NCI-H1092 treated with DMSO at 0.1 percent for 48 hours (cell line): ENCODE data around the gene MIPOL1.

ENCODE experiments used
- DNase-seq: peaks from one replicate; lab custom pipeline; 2025; lab: John Stamatoyannopoulos, UW

MIPOL1 gene

DNA sequence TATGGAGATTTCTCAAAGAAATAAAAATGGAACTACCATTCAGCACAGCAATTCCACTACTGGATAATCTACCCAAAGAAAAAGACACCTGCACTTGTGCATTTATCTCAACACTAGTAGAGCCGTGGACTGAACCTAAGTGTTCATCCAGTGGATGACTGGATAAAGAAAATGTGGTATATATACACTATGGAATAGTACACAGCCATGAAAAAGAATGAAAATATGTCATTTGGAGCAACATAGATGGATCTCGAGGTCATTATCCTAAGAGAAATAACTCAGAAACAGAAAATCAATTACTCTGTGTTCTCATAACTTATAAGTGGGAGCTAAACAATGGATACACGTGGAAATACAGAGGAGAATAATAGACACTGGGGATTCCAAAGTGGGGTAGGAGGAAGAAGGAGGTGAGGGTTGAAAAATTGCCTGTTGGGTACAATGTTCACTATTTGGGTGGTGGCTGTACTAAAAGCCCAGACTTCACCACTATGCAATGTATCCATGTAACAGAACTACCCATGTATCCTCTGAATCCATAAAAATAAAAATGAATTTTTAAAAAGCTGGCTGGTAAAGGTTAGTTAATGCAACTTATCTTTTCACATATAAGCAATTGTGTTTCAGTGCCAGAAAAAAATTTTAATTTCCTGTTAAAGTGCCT is 266.6 kb downstream of the MIPOL1 start:
- no peak for DNase-seq

DNA sequence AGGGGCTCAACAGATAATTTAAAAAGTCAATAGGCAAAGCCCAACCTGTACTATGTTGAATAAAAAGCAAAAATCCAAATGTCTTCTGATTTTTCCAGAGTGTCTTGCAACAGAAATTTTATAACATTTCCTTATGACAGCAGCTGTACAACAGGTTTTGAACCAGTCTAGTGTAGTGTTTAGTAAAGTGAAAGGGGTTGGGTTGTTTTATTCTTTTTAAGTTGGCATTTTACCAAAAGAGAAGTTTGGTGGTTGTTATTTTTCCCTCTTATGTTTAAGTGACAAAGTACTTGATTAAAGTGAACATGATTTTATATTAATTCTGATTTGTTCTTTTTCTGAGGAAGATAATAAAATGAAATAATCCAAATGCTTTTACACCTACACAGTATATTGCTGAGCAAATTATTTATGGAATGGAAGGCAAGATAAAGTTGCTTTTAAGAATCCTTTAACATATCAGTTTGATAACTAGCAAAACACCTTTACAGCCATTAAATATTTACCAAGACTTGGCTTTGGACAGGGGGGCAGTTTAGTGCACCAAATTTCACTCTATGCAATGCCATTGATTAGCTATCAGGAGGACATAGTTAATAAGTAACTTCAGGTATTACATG is 268.4 kb downstream of the MIPOL1 start:
- no peak for DNase-seq

DNA sequence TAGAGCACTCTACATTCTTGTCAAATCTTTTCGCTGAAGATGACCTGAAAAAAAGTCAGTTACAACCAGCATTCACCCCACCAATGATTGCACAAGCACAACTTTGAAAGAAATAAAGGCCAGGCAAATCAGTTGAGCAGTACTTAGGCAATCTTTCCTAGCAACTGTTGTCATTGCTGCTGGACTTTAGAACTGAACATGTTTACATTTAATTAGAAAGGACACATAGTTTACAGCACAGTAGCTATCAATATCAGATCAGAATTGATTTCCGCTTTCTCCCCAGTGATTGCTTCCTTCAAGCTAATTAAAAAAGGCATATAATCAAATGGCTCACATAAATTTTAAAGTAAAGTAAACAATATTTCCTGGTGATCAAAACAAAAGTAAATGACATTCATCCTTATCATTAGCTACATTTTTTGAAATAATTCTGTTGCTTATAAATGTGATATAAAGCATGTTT is 268.9 kb downstream of the MIPOL1 start:
- DNase-seq, result no peak

DNA sequence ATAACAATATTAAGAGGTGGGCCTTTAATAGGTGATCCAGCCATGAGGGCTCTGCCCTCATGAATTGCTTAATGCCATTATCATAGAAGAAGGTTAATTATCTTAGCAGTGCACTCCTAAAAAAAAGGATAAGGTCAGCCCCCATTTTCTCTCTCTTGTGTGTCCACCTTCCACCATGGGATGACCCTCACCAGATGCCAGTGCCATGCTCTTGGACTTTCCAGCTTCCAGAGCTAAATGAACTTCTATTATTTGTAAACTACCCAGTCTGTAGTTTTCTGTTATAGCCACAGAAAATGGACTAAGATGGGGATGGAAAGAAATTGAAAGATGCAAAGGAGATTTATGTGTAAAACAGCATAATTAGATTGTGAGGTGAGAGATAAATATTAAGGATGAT is 271.9 kb downstream of the MIPOL1 start:
- no peak for DNase-seq

DNA sequence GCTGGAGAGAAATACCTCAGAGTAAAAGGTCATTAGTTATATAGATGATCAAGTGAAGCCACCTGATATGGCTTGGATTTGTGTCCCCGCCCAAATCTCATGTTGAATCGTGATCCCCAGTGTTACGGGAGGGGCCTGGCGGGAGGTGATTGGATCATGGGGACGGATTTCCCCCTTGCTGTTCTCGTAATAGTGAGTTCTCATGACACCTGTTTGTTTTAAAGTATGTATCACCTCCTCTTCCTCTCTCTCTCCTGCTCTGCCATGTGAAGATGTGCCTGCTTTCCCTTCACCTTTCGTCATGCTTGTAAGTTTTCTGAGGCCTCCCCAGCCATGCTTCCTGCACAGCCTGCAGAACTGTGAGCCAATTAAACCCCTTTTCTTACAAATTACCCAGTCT is 272.5 kb downstream of the MIPOL1 start:
- DNase-seq, result no peak

DNA sequence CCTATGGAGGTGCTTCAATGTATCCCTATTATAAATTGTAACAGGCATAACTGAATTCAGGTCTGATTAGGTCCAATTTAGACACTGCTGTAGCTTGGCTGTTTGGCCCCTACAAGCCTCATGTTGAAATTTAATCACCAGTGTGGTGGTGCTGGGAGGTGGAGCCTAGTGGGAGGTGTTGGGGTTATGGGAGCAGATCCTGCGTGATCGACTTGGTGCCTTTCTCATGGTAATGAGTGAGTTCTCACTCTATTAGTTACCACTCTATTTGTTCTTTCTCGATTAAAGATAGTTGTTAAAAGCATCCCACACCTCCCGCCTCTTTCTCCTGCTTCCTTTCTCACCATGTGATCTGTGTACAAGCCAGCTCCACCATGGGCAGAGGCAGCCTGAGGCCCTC is 275.2 kb downstream of the MIPOL1 start:
- no peak for DNase-seq

DNA sequence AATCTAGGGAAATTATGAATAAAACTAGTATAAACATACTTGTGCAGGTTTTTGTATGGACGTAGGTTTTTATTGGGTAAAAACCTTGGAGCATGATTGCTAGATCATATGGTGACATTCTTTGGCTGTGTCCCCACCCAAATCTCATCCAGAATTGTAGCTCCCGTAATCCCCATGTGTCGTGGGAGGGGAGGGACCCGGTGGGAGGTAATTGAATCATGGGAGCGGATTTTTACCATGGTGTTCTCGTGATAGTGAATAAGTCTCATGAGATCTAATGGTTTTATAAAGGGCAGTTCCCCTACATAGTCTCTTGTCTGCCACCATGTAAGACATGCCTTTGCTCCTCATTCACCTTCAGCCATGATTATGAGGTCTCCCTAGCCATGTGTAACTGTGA is 276.5 kb downstream of the MIPOL1 start:
- DNase-seq, result no peak

DNA sequence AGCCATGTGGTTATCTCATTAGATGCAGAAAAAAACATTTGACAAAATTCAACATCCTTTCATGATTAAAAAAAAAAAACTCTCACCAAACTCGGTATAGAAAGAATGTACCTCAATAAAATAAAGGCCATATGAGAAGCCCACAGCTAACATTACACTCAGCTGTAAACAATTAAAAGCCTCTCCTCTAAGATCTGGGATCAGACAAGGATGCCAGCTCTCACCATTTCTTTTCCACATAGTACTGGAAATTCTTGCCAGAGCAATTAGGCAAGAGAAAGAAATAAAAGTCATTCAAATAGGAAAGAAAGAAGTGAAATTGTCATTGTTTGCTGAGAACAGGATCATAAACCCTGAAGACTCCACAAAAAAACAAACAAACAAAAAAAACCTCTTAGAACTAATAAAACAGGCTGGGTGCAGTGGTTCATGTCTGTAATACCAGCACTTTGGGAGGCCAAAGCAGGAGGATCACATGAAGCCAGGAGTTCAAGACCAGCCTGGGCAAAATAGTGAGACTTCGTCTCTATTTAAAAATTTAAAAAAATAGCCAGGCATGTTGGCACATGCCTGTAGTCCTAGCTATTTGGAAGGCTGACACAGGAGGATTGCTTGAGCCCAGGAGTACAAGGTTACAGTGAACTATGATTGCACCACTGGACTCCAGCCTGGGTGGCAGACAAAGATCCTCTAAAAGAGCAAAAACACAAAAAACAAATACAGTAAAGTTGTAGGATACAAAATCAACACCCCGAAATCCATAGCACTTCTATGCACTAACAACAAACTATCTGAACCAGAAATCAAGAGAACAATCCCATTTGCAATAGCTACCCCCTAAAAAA is 282.9 kb downstream of the MIPOL1 start:
- DNase-seq, result no peak

DNA sequence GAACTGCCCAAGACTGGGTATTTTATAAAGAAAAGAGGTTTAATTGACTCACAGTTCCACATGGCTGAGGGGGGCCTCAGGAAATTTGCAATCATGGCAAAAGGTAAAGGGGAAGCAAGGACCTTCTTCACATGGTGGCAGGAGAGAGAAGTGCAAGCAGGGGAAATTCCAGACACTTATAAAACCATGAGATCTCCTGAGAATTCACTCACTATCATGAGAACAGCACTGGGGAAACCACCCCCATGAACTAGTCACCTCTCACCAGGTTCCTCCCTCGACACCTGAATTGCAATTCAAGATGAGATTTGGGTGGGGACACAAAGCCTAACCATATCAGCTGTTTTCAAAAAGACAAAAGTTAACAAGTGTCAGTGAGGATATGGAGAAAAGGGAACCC is 284.7 kb downstream of the MIPOL1 start:
- DNase-seq, result no peak

DNA sequence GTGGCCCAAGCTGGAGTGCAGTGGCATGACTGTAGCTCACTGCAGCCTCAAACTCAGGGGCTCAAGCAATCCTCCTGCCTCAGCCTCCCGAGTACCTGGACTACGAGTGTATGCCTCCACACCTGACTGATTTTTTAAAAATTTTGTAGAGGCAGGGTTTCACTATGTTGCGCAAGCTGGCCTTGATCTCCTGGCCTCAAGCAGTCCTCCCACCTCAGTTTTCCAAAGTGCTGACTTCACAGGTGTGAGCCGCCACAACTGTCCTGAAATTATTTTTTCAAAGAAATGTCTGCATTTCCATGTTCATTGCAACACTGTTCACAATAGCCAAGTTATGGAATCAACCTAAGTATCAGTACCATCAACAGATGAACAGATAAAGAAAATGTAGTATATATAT is 285.9 kb downstream of the MIPOL1 start:
- no peak for DNase-seq

DNA sequence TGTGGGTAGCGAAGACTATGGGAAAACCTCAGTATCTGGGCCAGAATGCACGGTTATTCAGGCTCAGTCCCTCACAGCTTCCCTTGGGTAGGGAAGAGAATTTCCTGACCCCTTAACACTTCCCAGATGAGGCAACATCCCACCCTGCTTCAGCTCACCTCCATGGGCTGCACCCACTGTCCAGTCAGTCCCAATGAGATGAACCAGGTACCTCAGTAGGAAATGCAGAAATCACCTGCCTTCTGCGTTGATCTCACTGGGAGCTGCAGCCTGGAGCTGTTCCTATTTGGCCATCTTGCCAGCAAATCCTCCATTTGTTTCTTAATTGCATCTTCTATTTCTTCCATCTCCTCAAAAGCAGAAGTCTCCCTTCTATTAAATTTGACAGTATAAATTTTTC is 292.9 kb downstream of the MIPOL1 start:
- DNase-seq, result no peak

DNA sequence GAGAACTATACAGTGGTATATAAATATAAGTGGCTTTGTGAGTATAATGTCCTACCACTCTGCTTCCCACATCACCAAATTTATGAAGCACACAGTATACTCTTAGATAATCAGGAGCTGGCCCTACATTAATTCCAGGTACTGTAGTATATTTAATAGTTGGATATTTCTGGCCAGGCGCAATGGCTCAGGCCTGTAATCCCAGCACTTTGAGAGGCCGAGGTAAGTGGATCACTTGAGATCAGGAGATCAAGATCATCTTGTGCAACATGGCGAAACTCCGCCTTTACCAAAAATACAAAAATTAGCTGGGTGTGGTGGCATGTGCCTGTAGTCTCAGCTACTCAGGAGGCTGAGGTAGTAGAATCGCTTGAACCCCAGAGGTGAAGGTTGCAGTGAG is 293.3 kb downstream of the MIPOL1 start:
- no peak for DNase-seq

DNA sequence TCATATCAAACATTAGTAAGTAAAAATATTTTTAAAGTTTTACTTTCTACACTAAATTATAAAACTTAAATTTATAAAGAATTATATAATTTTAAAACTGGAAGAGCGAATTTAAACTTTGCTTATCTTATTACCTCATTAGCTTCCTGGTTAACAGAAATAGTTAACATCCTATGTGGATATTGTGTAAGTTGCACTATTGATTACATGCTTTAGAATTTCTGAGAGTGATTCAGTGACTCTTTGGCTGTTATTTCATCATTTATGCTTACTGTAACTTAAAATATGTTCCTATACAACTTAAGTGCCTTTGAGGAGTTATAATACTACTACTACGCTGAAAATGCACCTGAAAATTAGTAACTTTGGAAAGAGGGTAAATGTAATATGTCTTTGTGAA is 295.9 kb downstream of the MIPOL1 start:
- DNase-seq, result no peak

DNA sequence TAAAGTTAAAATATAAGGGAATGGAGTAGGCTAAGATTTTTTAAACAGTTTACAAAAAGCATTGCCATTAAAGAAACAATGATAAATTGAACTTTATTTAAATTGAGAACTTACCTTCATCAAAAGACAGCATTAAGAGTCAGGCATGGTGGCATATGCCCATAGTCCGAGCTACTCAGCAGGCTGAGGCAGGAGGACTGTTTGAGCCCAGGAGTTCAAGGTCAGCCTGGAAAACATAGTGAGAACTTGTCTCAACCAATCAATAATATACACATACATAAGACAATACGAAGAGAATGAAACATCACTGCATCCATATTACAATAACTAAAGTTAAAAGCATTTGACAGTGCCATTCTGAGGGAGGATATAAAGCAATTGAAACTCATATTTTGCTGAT is 299.7 kb downstream of the MIPOL1 start:
- DNase-seq, result no peak

DNA sequence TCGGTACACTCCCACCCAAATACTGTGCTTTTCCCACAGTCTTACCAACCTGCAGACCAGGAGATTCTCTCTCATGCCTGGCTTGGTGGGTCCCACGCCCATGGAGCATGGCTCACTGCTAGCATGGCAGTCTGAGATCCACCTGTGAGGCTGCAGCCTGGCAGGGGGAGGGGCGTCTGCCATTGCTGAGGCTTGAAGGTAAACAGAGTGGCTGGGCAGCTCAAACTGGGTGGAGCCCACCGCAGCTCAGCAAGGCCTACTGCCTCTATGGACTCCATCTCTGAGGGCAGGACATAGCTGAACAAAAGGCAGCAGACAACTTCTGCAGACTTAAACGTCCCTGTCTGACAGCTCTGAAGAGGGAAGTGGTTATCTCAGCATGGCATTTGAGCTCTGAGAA is 304.1 kb downstream of the MIPOL1 start:
- DNase-seq, result no peak

DNA sequence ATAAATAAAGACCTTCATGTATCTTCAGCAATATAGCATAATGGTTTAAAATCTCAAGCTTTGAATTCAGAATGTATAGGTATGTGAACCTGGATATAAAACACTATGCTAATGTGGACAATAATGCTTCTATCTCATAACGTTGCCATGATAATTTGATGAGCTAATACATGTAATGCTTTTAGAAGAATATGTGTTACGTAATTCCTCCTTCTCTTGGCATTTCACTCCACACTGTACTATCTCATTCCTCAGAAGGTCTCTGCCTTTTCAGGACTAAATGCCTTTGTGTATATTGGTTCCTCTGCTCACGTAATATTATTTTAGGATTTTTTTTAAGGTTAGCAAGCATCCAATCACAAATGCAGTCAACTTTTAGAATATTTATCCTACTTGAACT is 310.8 kb downstream of the MIPOL1 start:
- no peak for DNase-seq

DNA sequence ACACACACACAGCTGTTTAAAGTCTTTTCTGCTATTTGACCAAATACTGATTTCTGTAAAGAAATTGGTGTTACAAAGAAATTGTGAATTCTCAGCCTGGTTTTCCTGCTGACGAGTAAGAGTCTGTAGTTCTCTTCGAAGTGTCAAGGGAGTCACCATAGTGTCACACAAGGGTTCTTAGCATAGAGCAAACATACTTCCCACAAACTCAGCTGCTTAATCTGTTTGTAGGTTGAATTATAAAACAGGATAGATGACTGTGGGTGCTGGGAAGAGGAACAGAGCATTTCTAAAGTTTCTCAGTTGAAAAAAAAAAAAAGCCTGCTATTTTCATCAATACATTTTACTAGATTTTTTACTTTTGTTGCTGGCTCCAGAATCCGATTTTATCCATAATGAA is 314.4 kb downstream of the MIPOL1 start:
- no peak for DNase-seq

DNA sequence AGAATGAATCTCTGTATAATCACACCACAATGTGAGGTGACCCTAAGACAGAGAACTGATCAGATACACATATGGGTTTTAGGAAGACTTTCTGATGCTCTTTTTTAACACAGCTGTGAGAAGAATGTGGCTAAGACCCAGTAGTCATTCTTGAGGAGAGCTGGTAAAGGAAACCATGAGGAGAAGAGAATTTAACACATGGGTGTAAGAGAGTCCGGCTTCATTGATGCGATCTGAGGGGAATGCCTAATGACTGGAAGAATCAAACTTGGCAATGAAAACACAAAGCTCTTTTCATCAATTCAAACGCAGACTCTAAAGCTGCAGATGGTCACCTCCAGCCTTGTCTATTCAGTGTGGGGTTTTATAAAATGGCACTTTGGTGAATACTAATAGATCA is 318.0 kb downstream of the MIPOL1 start:
- DNase-seq, result no peak

DNA sequence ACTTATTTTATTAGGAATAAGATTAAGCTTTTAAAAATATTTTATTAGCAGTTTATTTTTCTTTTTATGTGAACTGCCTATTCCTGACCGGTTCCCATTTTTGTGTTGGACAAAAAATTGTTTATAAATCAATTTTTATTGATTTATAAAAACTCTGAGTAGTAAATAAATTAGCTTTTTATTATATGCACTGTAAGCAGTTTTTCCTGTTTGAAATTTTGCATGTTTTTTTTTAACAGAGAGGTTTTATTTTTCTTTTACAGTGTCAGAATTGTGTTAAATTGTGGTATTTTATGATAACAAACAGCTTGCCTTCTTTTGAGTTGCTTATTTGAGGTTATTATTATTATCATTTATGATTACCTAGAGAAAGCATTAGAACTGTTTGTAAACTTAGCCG is 329.3 kb downstream of the MIPOL1 start:
- DNase-seq, result no peak

DNA sequence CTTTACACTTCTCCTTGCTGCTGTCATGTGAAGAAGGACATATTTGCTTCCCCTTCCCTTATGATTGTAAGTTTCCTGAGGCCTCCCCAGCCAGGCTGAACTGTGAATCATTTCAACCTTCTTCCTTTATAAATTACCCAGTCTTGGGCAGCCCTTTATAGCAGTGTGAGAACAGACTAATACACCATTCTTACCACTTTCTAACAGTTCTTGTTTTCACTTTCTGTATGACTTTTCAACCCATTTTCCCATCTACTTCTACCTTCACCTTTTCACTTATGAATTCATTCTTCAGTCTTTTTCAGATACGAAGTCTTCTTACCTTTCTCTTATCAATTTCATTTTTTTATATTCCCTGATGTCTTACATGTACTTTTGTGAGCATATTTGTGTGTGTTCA is 342.3 kb downstream of the MIPOL1 start:
- no peak for DNase-seq

DNA sequence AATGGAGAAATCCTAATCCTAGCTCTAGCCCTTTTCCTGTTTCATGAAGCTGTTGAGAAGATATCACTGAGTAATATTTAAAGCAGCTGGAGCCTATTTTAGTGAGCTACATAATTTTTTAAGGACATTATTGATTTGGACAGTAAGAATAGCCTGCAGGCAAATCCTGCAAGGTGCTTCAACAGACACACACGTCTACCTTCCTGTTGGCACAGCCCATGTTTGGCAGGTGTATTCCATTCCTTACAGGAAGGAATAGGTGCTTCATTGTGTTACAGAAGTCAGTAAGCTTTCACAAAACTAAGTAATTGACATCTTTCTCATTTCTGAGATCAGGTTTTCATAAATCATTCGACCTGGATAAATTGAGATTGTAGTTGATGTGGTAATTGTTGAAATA is 346.7 kb downstream of the MIPOL1 start:
- no peak for DNase-seq

DNA sequence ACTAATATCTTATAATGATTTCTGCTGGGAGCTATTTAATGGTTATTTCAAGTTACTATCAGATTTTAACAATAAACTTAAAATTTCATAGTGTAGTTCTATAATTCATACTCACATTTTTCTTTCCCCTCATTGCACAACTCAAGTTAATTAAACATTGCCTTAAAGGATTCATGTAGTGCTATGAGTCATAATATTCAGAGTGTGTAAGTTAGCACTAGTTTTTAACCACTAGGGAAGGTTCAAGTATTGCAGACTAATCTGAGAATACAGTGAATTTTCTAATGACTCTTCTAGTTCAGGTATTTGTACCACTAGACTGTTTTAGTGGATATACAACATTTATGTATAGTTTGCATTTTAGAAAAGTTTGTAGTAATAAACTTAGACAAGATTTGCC is 347.4 kb downstream of the MIPOL1 start:
- no peak for DNase-seq
